Measurements from ENCODE around the gene EPHB1.

DNA sequence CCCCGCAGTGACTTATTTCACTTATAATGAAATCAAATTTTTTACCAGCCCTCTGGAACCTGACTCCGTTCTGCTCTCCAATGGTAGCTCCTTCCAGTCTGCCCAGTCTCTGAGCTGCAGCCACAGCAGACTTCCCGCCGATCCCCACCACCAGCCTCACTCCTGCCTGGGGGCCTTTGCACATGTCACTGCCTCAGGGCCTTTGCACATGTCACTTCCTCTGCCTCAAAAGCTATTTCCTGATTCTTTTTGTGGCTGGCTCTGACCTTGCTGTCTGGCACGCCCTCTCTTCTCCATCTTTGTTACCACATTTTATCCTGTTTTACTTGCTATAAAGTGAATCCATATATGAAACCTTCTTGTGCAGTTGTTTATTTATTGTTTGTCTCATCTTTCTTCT lies 277.4 kb downstream of the EPHB1 start:
- TF ChIP-seq POLR2AphosphoS5 (IDR thresholded peaks at IDR 0.05; ENCODE audit: low read depth, low read length) (no peak), SIN3A (IDR thresholded peaks at IDR 0.05; ENCODE audit: borderline replicate concordance, insufficient read depth, low read length) (no peak), TAF1 (IDR thresholded peaks at IDR 0.05; ENCODE audit: borderline replicate concordance, insufficient read depth, low read length) (no peak)
- TF ChIP-seq, protein P1, sequence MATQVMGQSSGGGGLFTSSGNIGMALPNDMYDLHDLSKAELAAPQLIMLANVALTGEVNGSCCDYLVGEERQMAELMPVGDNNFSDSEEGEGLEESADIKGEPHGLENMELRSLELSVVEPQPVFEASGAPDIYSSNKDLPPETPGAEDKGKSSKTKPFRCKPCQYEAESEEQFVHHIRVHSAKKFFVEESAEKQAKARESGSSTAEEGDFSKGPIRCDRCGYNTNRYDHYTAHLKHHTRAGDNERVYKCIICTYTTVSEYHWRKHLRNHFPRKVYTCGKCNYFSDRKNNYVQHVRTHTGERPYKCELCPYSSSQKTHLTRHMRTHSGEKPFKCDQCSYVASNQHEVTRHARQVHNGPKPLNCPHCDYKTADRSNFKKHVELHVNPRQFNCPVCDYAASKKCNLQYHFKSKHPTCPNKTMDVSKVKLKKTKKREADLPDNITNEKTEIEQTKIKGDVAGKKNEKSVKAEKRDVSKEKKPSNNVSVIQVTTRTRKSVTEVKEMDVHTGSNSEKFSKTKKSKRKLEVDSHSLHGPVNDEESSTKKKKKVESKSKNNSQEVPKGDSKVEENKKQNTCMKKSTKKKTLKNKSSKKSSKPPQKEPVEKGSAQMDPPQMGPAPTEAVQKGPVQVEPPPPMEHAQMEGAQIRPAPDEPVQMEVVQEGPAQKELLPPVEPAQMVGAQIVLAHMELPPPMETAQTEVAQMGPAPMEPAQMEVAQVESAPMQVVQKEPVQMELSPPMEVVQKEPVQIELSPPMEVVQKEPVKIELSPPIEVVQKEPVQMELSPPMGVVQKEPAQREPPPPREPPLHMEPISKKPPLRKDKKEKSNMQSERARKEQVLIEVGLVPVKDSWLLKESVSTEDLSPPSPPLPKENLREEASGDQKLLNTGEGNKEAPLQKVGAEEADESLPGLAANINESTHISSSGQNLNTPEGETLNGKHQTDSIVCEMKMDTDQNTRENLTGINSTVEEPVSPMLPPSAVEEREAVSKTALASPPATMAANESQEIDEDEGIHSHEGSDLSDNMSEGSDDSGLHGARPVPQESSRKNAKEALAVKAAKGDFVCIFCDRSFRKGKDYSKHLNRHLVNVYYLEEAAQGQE (IDR thresholded peaks at IDR 0.05; ENCODE audit: insufficient read depth in 1 of 2, low read depth in 2 of 2, low read length in 2 of 2) = no peak

Measured in PFSK-1 (cell line).